AG08395 (cell line): ENCODE data around the gene TGM6.

ENCODE experiments used
- DNase-seq: peaks from one replicate; pipeline ENCODE4 v3.0.0; 2012; ENCODE audit warnings: mixed read lengths, low spot score

The TGM6 gene

GRCh38 chr20:2364044-2364443, 16.7 kb upstream of the TGM6 start:
- no peak for DNase-seq

- DNase-seq, result no peak
These were observed 15.6 kb upstream of the TGM6 start for GRCh38 chr20:2365091-2365490.

GRCh38 chr20:2365666-2366065, 15.0 kb upstream of the TGM6 start:
- no peak for DNase-seq

- no peak for DNase-seq
These were observed 12.1 kb upstream of the TGM6 start for GRCh38 chr20:2368621-2369020.

- DNase-seq, result no peak
These were observed 7.6 kb upstream of the TGM6 start for GRCh38 chr20:2373098-2373497.

GRCh38 chr20:2374346-2375125, 6.2 kb upstream of the TGM6 start:
- DNase-seq, result no peak

- no peak for DNase-seq
These were observed 1.8 kb upstream of the TGM6 start for GRCh38 chr20:2378893-2379292.

- DNase-seq, result no peak
These were observed 1.0 kb upstream of the TGM6 start for GRCh38 chr20:2379511-2380229.

- no peak for DNase-seq
These were observed 602 bp downstream of the TGM6 start for GRCh38 chr20:2381303-2381702.

GRCh38 chr20:2382833-2383232, 2.1 kb downstream of the TGM6 start:
- DNase-seq, result peak; percentile 18

- DNase-seq, result no peak
These were observed 4.3 kb downstream of the TGM6 start for GRCh38 chr20:2385026-2385425.

- no peak for DNase-seq
These were observed 4.8 kb downstream of the TGM6 start for GRCh38 chr20:2385496-2385895.

- DNase-seq, result peak; percentile 53
These were observed 5.9 kb downstream of the TGM6 start for GRCh38 chr20:2386516-2387179.

GRCh38 chr20:2387180-2387577, 6.5 kb downstream of the TGM6 start:
- DNase-seq, result no peak

- DNase-seq, result no peak
These were observed 6.9 kb downstream of the TGM6 start for GRCh38 chr20:2387580-2387979.

- no peak for DNase-seq
These were observed 10.4 kb downstream of the TGM6 start for GRCh38 chr20:2390951-2391675.

- DNase-seq, result no peak
These were observed 13.8 kb downstream of the TGM6 start for GRCh38 chr20:2394411-2395055.

- no peak for DNase-seq
These were observed 14.4 kb downstream of the TGM6 start for GRCh38 chr20:2395136-2395535.

GRCh38 chr20:2396241-2396814, 15.6 kb downstream of the TGM6 start:
- DNase-seq, result no peak

- DNase-seq, result no peak
These were observed 16.4 kb downstream of the TGM6 start for GRCh38 chr20:2397091-2397490.

- DNase-seq, result no peak
These were observed 17.0 kb downstream of the TGM6 start for GRCh38 chr20:2397595-2398145.
